Sigmoid colon (tissue), 7 donors: Measurements from ENCODE around the gene PIGN. TPM values are rescaled to one million over a fixed set of nuclear protein-coding genes. Genes with fewer than 3 reads are reported as not detected.

Source experiments
- DNase-seq: peaks from one replicate; pipeline ENCODE4 v3.0.0-alpha.2; 2019
- H3K27ac ChIP-seq, 4 donors: fragments of 200-600 bp; sonication (generic); one replicate each; pipeline ENCODE4 v1.5.1; 2016 to 2019; ENCODE audit warnings: mild to moderate bottlenecking in 1 of 4
- H3K27me3 ChIP-seq, 3 donors: fragments of 200-600 bp; sonication (generic); one replicate each; pipeline ENCODE4 v1.5.1; 2019; ENCODE audit warnings: mild to moderate bottlenecking in 1 of 3
- H3K36me3 ChIP-seq, 4 donors: fragments of 200-600 bp; sonication (generic); one replicate each; pipeline ENCODE4 v1.5.1; 2016 to 2019
- H3K4me1 ChIP-seq, 4 donors: fragments of 200-600 bp; sonication (generic); one replicate each; pipeline ENCODE4 v1.5.1; 2017 to 2019
- H3K4me3 ChIP-seq, 4 donors: fragments of 200-600 bp; sonication (generic); one replicate each; pipeline ENCODE4 v1.5.1; 2017 to 2019; ENCODE audit warnings: mild to moderate bottlenecking in 2 of 4, moderate library complexity in 1 of 4
- H3K9me3 ChIP-seq, 4 donors: fragments of 200-600 bp in 3 of 4; sonication (generic) in 3 of 4; one replicate each; pipeline versions ENCODE4 v1.5.1 to v1.6.1; 2013 to 2019
- CTCF ChIP-seq, 4 experiments: fragments of 450-650 bp in 3 of 4; fragments of 200-600 bp in 1 of 4; IDR thresholded peaks; one replicate each; pipeline ENCODE4 v1.5.1; 2016 to 2019; ENCODE audit warnings: antibody characterized with exemption in 4 of 4, mild to moderate bottlenecking in 3 of 4, moderate library complexity in 2 of 4
- EP300 ChIP-seq, 4 donors: sonication (generic); formaldehyde crosslinking; IDR thresholded peaks; one replicate each; pipeline ENCODE4 v1.6.1; 2017; ENCODE audit warnings: antibody characterized with exemption in 4 of 4
- POLR2A ChIP-seq, 2 donors: fragments of 450-650 bp; IDR thresholded peaks; one replicate each; pipeline ENCODE4 v1.6.1; 2016; ENCODE audit warnings: antibody characterized with exemption in 2 of 2, mild to moderate bottlenecking in 2 of 2, moderate library complexity in 2 of 2
- POLR2AphosphoS5 ChIP-seq, 4 donors: sonication (generic); formaldehyde crosslinking; IDR thresholded peaks; one replicate each; pipeline ENCODE4 v1.6.1; 2017; ENCODE audit warnings: antibody characterized with exemption in 4 of 4
- WGBS, 2 donors: extraction: QIAGEN DNeasy Blood & Tissue Kit; methylation state at CpG; one replicate each; pipeline ENCODE4 v1.1.7; 2013; 5-methylcytosine and 5-hydroxymethylcytosine counted together
- intact Hi-C: fragments of 100-400 bp; cut with DNase I; formaldehyde crosslinking; loops from one replicate; pipeline ENCODE4 v1.15.1; 2023
- polyA plus RNA-seq, 3 donors: library from polyadenylated mRNA; stranded (reverse); fragments of 200-250 nt; gene quantifications; one replicate each; pipeline ENCODE4 v1.2.3, GENCODE V29; 2013
- total RNA-seq, 4 donors: library from RNA; depleted of rRNA; stranded (reverse); fragments of >200 nt; gene quantifications; one replicate each; pipeline ENCODE4 v1.1.0, GENCODE V29; 2016
- donor health status: healthy with polysubstance abuse.
- donor health status: Bipolar disorder and iron deficiency.
- donor health status: healthy.

The PIGN gene
- total and polyA plus RNA-seq, 7 donors, result 3.0 to 23.2 (median 18.4) TPM

DNA sequence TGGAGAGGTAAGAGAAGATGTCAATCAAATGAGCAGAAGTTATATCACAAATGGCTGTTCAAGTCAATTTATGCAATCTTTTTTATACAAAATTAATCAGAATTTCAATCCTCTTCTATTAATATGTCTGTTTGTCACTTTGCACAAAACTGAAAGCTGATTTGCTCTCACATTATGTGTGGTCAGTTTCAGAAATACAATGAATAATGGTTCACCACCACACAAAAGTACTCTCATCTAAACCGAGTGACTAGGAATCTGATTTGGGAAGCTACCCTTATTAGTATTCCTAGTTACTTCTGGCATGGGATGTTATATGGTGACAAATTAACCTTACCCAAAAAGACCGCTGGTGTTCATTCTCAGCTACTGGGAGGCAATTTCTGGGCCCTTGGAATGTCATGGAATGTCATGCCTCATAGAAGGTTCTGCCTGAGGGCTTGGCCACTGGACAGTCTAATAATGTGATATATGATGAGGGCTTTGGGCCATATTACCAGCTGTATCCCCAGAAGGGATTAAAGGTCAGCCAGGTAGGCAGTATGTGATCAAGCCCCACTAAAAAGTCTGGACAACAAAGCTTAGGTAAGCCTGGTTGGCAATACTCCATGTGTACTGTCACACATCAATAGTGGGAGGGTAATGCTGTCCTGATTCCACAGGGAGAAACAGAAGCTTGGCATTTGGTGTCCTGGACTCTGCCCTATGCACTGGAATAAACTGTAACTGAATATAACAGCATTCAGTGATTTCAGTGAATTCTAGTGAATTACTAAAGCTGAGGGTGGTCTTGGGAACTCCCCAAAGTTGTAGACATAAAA is 113.2 kb downstream of the PIGN start:
- Histone ChIP-seq H3K4me1 (no peaks in the 10 kb centered on the region), H3K27me3 (no peaks in the 10 kb centered on the region), H3K36me3 (peaks cover 0 to 14% (median 0%) of the 10 kb centered on the region in 4 donors), H3K27ac (no peak overlapping the region), H3K4me3 (no peak overlapping the region), H3K9me3 (no peaks in the 10 kb centered on the region)
- DNase-seq, result no peak
- no peak for TF ChIP-seq EP300 (IDR thresholded peaks at IDR 0.05)
- intact Hi-C loops, result no loop called here
- WGBS, 2 donors, result 94 to 97% methylated on average over 2 of the region's 2 CpGs

DNA sequence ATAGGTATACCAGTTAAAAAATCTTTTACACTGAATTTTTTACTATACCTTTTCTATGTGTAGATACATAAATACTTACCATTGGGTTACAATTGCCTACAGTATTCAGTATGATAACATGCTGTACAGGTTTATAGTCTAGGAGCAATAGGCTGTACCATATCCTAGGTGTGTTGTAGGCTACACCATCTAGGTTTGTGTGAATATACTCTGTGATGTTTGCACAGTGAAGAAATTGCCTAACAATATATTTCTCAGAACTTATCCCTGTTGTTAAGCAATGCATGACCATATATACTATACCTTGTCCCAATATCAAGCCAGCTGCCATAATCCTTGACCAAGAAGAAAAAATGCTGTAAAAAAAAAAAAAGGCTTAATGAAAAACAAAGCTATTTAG is 114.5 kb downstream of the PIGN start:
- Histone ChIP-seq H3K4me3 (no peak overlapping the region), H3K9me3 (no peaks in the 10 kb centered on the region), H3K36me3 (peaks cover 0 to 14% (median 0%) of the 10 kb centered on the region in 4 donors), H3K4me1 (no peaks in the 10 kb centered on the region), H3K27ac (no peak overlapping the region), H3K27me3 (no peaks in the 10 kb centered on the region)
- TF ChIP-seq POLR2AphosphoS5 (IDR thresholded peaks at IDR 0.05) (no peak), CTCF (IDR thresholded peaks at IDR 0.05) (no peak), EP300 (IDR thresholded peaks at IDR 0.05) (no peak), POLR2A (IDR thresholded peaks at IDR 0.05) (no peak)
- no peak for DNase-seq
- intact Hi-C loops, result no loop called here

GRCh38 chr18:62071071-62071470 is 115.8 kb downstream of the PIGN start:
- 75 to 88% methylated on average over 4 of the region's 4 CpGs for WGBS, 2 donors
- Histone ChIP-seq H3K36me3 (peaks cover 0 to 14% (median 0%) of the 10 kb centered on the region in 4 donors), H3K4me3 (no peak overlapping the region), H3K27ac (no peak overlapping the region), H3K9me3 (no peaks in the 10 kb centered on the region), H3K4me1 (no peaks in the 10 kb centered on the region), H3K27me3 (no peaks in the 10 kb centered on the region)
- DNase-seq, result no peak
- intact Hi-C loops, result no loop called here
- TF ChIP-seq POLR2A (IDR thresholded peaks at IDR 0.05) (no peak), EP300 (IDR thresholded peaks at IDR 0.05) (no peak)

DNA sequence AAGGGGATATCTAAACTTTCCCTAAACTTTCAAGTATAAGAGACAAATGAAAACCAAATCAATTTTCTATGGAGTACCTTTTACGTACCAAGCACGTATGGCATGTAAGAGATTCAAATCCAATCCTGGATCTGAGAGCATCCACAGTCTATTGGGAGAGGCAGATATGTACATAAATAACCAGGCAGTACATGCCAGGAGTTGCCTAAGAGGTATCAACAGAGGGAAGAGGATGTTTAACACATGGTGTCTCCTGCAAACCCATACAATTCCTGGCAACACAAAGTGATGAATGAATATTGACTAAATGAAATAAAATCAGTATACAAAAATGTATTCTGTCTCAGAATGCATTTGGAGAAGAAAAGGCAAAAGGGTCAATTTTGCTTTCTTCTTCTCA is 116.6 kb downstream of the PIGN start:
- intact Hi-C loops, result no loop called here
- 93 to 96% methylated on average over 2 of the region's 2 CpGs for WGBS, 2 donors

DNA sequence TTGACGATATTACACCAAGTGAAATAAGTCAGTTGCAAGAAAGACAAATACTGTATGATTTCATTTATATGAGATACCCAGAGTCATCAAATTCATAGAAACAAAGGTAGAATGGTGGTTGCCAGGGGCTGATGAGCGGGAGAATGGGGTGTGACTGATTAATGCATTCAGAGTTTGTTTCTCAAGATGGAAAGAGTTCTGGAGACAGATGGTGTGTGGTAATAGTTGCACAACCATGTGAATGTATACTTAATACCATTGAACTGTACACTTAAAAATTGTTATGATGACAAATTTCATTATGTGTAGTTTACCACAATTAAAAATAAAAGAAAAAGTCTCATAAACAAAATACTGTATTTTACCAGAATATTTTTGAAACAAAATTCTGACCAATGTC is 117.3 kb downstream of the PIGN start:
- intact Hi-C loops, result no loop called here
- Histone ChIP-seq H3K9me3 (no peaks in the 10 kb centered on the region), H3K4me3 (no peak overlapping the region), H3K36me3 (peaks cover 0 to 14% (median 0%) of the 10 kb centered on the region in 4 donors), H3K4me1 (no peaks in the 10 kb centered on the region), H3K27me3 (no peaks in the 10 kb centered on the region), H3K27ac (no peak overlapping the region)
- TF ChIP-seq POLR2A (IDR thresholded peaks at IDR 0.05) (no peak), EP300 (IDR thresholded peaks at IDR 0.05) (no peak), POLR2AphosphoS5 (IDR thresholded peaks at IDR 0.05) (no peak), CTCF (IDR thresholded peaks at IDR 0.05) (no peak)
- no peak for DNase-seq
- WGBS, 2 donors, result 95 to 97% methylated on average over 2 of the region's 2 CpGs

More for the DNA sequence above, 116.6 kb downstream of the PIGN start:
- H3K4me3 ChIP-seq, result no peak overlapping the region
- H3K4me1 ChIP-seq, result no peaks in the 10 kb centered on the region
- H3K36me3 ChIP-seq, result peaks cover 0 to 14% (median 0%) of the 10 kb centered on the region in 4 donors
- DNase-seq, result no peak
- H3K9me3 ChIP-seq, result no peaks in the 10 kb centered on the region
- no peak overlapping the region for H3K27ac ChIP-seq
- TF ChIP-seq CTCF (IDR thresholded peaks at IDR 0.05) (no peak), EP300 (IDR thresholded peaks at IDR 0.05) (no peak), POLR2A (IDR thresholded peaks at IDR 0.05) (no peak), POLR2AphosphoS5 (IDR thresholded peaks at IDR 0.05) (no peak)
- no peaks in the 10 kb centered on the region for H3K27me3 ChIP-seq
